Measurements from ENCODE around the gene LAMA3.

The LAMA3 gene

DNA sequence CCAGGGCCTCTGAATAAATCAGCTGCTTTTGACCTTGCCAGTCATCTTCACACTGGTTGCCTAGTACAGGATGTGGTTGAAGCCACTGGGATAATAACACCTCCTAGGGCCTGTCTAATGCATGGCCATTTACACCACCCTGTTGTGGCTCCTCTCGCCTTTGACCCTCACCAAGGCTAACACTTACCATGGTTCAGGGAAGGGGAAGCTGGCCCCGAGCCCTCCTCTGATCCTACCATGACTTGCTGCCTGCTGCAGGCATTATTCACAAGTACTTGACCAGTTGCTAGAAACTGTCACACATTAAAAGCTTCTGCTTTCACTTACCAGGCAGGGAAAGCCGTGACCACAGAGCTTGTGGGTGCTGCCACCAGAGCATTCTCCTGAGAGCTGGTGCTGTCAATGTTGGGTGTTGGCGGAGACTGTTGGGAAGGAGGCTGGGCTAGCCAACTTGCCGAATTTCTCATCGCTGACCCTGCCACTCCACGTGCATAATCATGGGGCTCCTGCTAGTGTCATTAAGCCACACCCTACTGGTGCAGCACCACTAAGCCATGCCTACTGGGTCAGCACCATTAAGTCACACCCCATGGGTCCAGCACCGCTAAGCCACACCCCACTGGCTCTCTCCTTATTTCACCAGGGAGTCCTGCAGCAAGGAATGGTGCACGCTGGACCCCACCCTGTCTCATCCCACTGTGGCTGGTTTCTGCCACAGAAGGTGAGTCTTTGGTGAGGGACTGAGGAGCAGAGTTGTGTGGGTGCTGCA lies 278.3 kb downstream of the LAMA3 start:
- no peak overlapping the region for H3K4me3 ChIP-seq (ENCODE audit: low read length)
- no peak for DNase-seq (ENCODE audit: low read depth)

GRCh38 chr18:23968638-23969604 lies 279.7 kb downstream of the LAMA3 start:
- TF ChIP-seq, protein P1, sequence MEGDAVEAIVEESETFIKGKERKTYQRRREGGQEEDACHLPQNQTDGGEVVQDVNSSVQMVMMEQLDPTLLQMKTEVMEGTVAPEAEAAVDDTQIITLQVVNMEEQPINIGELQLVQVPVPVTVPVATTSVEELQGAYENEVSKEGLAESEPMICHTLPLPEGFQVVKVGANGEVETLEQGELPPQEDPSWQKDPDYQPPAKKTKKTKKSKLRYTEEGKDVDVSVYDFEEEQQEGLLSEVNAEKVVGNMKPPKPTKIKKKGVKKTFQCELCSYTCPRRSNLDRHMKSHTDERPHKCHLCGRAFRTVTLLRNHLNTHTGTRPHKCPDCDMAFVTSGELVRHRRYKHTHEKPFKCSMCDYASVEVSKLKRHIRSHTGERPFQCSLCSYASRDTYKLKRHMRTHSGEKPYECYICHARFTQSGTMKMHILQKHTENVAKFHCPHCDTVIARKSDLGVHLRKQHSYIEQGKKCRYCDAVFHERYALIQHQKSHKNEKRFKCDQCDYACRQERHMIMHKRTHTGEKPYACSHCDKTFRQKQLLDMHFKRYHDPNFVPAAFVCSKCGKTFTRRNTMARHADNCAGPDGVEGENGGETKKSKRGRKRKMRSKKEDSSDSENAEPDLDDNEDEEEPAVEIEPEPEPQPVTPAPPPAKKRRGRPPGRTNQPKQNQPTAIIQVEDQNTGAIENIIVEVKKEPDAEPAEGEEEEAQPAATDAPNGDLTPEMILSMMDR (IDR thresholded peaks at IDR 0.05; ENCODE audit: insufficient read depth, low read depth, low read length, missing control alignments) = no peak
- no peak overlapping the region for H3K4me3 ChIP-seq (ENCODE audit: low read length)
- no peak for DNase-seq (ENCODE audit: low read depth)

More for the DNA sequence above, 278.3 kb downstream of the LAMA3 start:
- TF ChIP-seq, protein P1 (IDR thresholded peaks at IDR 0.05; ENCODE audit: insufficient read depth, low read depth, low read length, missing control alignments) = no peak

DNA sequence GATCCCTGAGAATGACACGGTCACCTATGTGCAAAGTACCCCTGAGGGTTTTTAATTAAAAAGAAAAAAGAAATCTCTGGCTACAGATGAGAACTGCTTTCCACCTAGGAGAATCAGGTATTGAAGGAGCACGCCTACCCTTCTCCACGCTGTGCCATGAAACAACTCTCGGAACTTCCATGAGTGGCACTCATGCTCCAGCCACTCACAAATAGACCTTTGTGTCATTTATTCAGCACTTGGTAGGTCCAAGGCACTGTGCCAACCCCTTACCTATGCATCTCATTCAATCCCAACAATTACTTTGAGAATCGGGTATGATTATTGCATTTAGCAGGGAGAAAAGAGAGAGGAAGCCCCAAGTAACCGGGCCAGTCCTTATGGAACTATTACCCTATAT lies 280.4 kb downstream of the LAMA3 start:
- H3K4me3 ChIP-seq (ENCODE audit: low read length) = no peak overlapping the region
- no peak for DNase-seq (ENCODE audit: low read depth)
- TF ChIP-seq, protein P1 (IDR thresholded peaks at IDR 0.05; ENCODE audit: insufficient read depth, low read depth, low read length, missing control alignments) = no peak

GRCh38 chr18:23970161-23971096 lies 281.2 kb downstream of the LAMA3 start:
- TF ChIP-seq, protein P1 (IDR thresholded peaks at IDR 0.05; ENCODE audit: insufficient read depth, low read depth, low read length, missing control alignments) = no peak
- DNase-seq (ENCODE audit: low read depth) = no peak
- no peak overlapping the region for H3K4me3 ChIP-seq (ENCODE audit: low read length)

DNA sequence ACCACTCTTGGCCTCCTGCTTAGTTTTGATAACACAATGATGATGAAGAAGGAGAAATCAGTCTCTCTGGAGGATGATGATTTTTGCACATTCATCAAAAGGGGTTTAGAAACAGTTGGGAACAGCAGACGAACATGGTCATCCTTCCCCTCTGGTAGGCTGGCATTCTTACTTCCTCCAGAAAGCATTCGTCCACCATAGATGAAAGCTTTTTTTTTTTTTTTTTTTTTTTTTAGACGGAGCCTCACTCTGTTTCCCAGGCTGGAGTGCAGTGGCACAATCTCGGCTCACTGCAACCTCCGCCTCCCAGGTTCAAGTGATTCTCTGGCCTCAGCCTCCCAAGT lies 281.8 kb downstream of the LAMA3 start:
- TF ChIP-seq, protein P1 (IDR thresholded peaks at IDR 0.05; ENCODE audit: insufficient read depth, low read depth, low read length, missing control alignments) = no peak
- no peak for DNase-seq (ENCODE audit: low read depth)
- H3K4me3 ChIP-seq (ENCODE audit: low read length) = no peak overlapping the region

- TF ChIP-seq, protein P1 (IDR thresholded peaks at IDR 0.05; ENCODE audit: insufficient read depth, low read depth, low read length, missing control alignments) = no peak
- H3K4me3 ChIP-seq (ENCODE audit: low read length) = no peak overlapping the region
- peak; percentile 46 for DNase-seq (ENCODE audit: low read depth)
These were observed 282.5 kb downstream of the LAMA3 start for GRCh38 chr18:23971666-23972230.
